Measurements from ENCODE around the gene APBA2.

Gene APBA2

GRCh38 chr15:28915041-28915810, 29.5 kb downstream of the APBA2 start:
- no peak for DNase-seq (ENCODE audit: low read depth)
- H3K4me3 ChIP-seq (replicated peaks; ENCODE audit: low read depth, low read length), result no peak overlapping the region
- no peak for TF ChIP-seq CTCF (IDR thresholded peaks at IDR 0.05; ENCODE audit: low read length, missing control alignments)

- no peak for TF ChIP-seq CTCF (IDR thresholded peaks at IDR 0.05; ENCODE audit: low read length, missing control alignments)
- DNase-seq (ENCODE audit: low read depth), result no peak
- no peak overlapping the region for H3K4me3 ChIP-seq (replicated peaks; ENCODE audit: low read depth, low read length)
Observed at GRCh38 chr15:28915935-28916334, 30.2 kb downstream of the APBA2 start.

GRCh38 chr15:28917791-28918140, 32.0 kb downstream of the APBA2 start:
- no peak for DNase-seq (ENCODE audit: low read depth)
- no peak for TF ChIP-seq CTCF (IDR thresholded peaks at IDR 0.05; ENCODE audit: low read length, missing control alignments)
- H3K4me3 ChIP-seq (replicated peaks; ENCODE audit: low read depth, low read length), result no peak overlapping the region

GRCh38 chr15:28918141-28918983, 32.6 kb downstream of the APBA2 start:
- TF ChIP-seq CTCF (IDR thresholded peaks at IDR 0.05; ENCODE audit: low read length, missing control alignments), result peak; percentile 43
- H3K4me3 ChIP-seq (replicated peaks; ENCODE audit: low read depth, low read length), result no peak overlapping the region
- peak; percentile 34 for DNase-seq (ENCODE audit: low read depth)

- no peak for DNase-seq (ENCODE audit: low read depth)
- TF ChIP-seq CTCF (IDR thresholded peaks at IDR 0.05; ENCODE audit: low read length, missing control alignments), result no peak
- no peak overlapping the region for H3K4me3 ChIP-seq (replicated peaks; ENCODE audit: low read depth, low read length)
Observed at GRCh38 chr15:28919201-28919635, 33.4 kb downstream of the APBA2 start.

- DNase-seq (ENCODE audit: low read depth), result no peak
- TF ChIP-seq CTCF (IDR thresholded peaks at IDR 0.05; ENCODE audit: low read length, missing control alignments), result no peak
- no peak overlapping the region for H3K4me3 ChIP-seq (replicated peaks; ENCODE audit: low read depth, low read length)
Observed at GRCh38 chr15:28919679-28920655, 34.2 kb downstream of the APBA2 start.
